WTC11 (cell line): ENCODE measurements around the gene EGFR. TPM values are rescaled to one million over a fixed set of nuclear protein-coding genes. Genes with fewer than 3 reads are reported as not detected.

Experiments
- ATAC-seq: fragments of 200-7000 bp; cut with Tn5 transposase; 2 replicates; pipeline ENCODE4 v1.10.0; 2021; ENCODE audit warnings: mild to moderate bottlenecking, moderate library complexity
- CTCF ChIA-PET: fragments of 300-600 bp; sonication (Branson Sonifier 250); formaldehyde crosslinking; loops from one replicate; lab custom pipeline; 2021; ENCODE audit warnings: antibody characterized with exemption; lab: Charles Lee
- POLR2A ChIA-PET: fragments of 350-600 bp; sonication (Branson Sonifier 250); formaldehyde crosslinking; loops from one replicate; lab custom pipeline; 2021; ENCODE audit warnings: antibody characterized with exemption; lab: Charles Lee
- DNase-seq: peaks from one replicate; pipeline ENCODE4 v3.0.0; 2021; ENCODE audit warnings: low spot score
- H3K27ac Mint-ChIP-seq: 2 replicates; pipeline ENCODE4 v1.8.0; 2021; ENCODE audit warnings: mixed read lengths
- H3K27me3 Mint-ChIP-seq: 2 replicates; pipeline ENCODE4 v1.8.0; 2021; ENCODE audit warnings: low read depth, mild to moderate bottlenecking, moderate library complexity, mixed read lengths
- H3K36me3 Mint-ChIP-seq: 2 replicates; pipeline ENCODE4 v1.8.0; 2021; ENCODE audit warnings: mixed read lengths
- H3K4me1 Mint-ChIP-seq: 2 replicates; pipeline ENCODE4 v1.8.0; 2022; ENCODE audit warnings: mixed read lengths
- H3K4me3 Mint-ChIP-seq: 2 replicates; pipeline ENCODE4 v1.8.0; 2021; ENCODE audit warnings: mild to moderate bottlenecking, moderate library complexity, mixed read lengths
- H3K9me3 Mint-ChIP-seq: 2 replicates; pipeline ENCODE4 v1.8.0; 2021; ENCODE audit warnings: mixed read lengths
- AR ChIP-seq: fragments of 250-450 bp; sonication (Bioruptor Pico); IDR thresholded peaks from 2 replicates; pipeline ENCODE4 v1.9.0; 2021; ENCODE audit warnings: mild to moderate bottlenecking
- ARID4B ChIP-seq: sonication (generic); formaldehyde crosslinking; IDR thresholded peaks from 2 replicates; pipeline ENCODE4 v1.8.0; 2023; ENCODE audit warnings: missing genetic modification reagents, mild to moderate bottlenecking, borderline replicate concordance
- ATF3 ChIP-seq: sonication (generic); formaldehyde crosslinking; conservative IDR thresholded peaks from 2 replicates; pipeline ENCODE4 v1.8.1; 2022; ENCODE audit warnings: mild to moderate bottlenecking, missing genetic modification reagents
- CDX4 ChIP-seq: fragments of 250-450 bp; sonication (Bioruptor Pico); IDR thresholded peaks from 2 replicates; pipeline ENCODE4 v1.9.0; 2021; ENCODE audit warnings: moderate library complexity, mild to moderate bottlenecking, inconsistent platforms, borderline replicate concordance
- ESRRA ChIP-seq: sonication (generic); formaldehyde crosslinking; IDR thresholded peaks from 2 replicates; pipeline ENCODE4 v1.8.1; 2022; ENCODE audit warnings: mild to moderate bottlenecking, missing genetic modification reagents, borderline replicate concordance
- KAT7 ChIP-seq: sonication (generic); formaldehyde crosslinking; IDR thresholded peaks from 2 replicates; pipeline ENCODE4 v1.8.1; 2023; ENCODE audit warnings: missing genetic modification reagents, mild to moderate bottlenecking, borderline replicate concordance
- MAX ChIP-seq: sonication (generic); formaldehyde crosslinking; IDR thresholded peaks from 2 replicates; pipeline ENCODE4 v1.8.0; 2022; ENCODE audit warnings: mild to moderate bottlenecking, missing genetic modification reagents
- NFE2L1 ChIP-seq: sonication (generic); formaldehyde crosslinking; IDR thresholded peaks from 2 replicates; pipeline ENCODE4 v1.8.1; 2023; ENCODE audit warnings: missing genetic modification reagents
- NR2C2 ChIP-seq: sonication (generic); formaldehyde crosslinking; IDR thresholded peaks from 2 replicates; pipeline ENCODE4 v1.8.0; 2022; ENCODE audit warnings: mild to moderate bottlenecking, missing genetic modification reagents
- SMAD4 ChIP-seq: sonication (generic); formaldehyde crosslinking; IDR thresholded peaks from 2 replicates; pipeline ENCODE4 v1.8.0; 2022; ENCODE audit warnings: mild to moderate bottlenecking, missing genetic modification reagents
- USF1 ChIP-seq: sonication (generic); formaldehyde crosslinking; IDR thresholded peaks from 2 replicates; pipeline ENCODE4 v1.8.0; 2022; ENCODE audit warnings: mild to moderate bottlenecking, missing genetic modification reagents
- USF2 ChIP-seq: sonication (generic); formaldehyde crosslinking; IDR thresholded peaks from 2 replicates; pipeline ENCODE4 v1.8.1; 2023; ENCODE audit warnings: mild to moderate bottlenecking, missing genetic modification reagents, moderate library complexity
- ZBTB43 ChIP-seq: sonication (generic); formaldehyde crosslinking; IDR thresholded peaks from 2 replicates; pipeline ENCODE4 v1.8.1; 2023; ENCODE audit warnings: mild to moderate bottlenecking, missing genetic modification reagents
- ZNF232 ChIP-seq: sonication (generic); formaldehyde crosslinking; IDR thresholded peaks from 2 replicates; pipeline ENCODE4 v1.8.0; 2022; ENCODE audit warnings: mild to moderate bottlenecking, missing genetic modification reagents
- ZNF263 ChIP-seq: sonication (generic); formaldehyde crosslinking; IDR thresholded peaks from 2 replicates; pipeline ENCODE4 v1.8.1; 2022; ENCODE audit warnings: low read depth, mild to moderate bottlenecking, moderate library complexity, missing genetic modification reagents
- ZNF281 ChIP-seq: sonication (generic); formaldehyde crosslinking; IDR thresholded peaks from 2 replicates; pipeline ENCODE4 v1.8.0; 2023; ENCODE audit warnings: mild to moderate bottlenecking, missing genetic modification reagents
- ZNF416 ChIP-seq: fragments of 250-450 bp; sonication (Bioruptor Pico); IDR thresholded peaks from 2 replicates; pipeline ENCODE4 v1.9.0; 2021; ENCODE audit warnings: mild to moderate bottlenecking, inconsistent platforms
- ZSCAN18 ChIP-seq: fragments of 250-450 bp; sonication (Bioruptor Pico); IDR thresholded peaks from 2 replicates; pipeline ENCODE4 v2.1.2; 2022; ENCODE audit warnings: mild to moderate bottlenecking, moderate library complexity
- total RNA-seq: library from RNA; stranded (reverse); gene quantifications from 3 replicates; pipeline ENCODE4 v1.2.3, GENCODE V29; 2021

Gene EGFR
- total RNA-seq, 1 experiment from 2014 or later: 5.9 TPM

GRCh38 chr7:55048221-55048859 lies 29.5 kb downstream of the EGFR start:
- no peaks in the 10 kb centered on the region; the same call in 1 of the 2 replicates for H3K27me3 Mint-ChIP-seq
- POLR2A ChIA-PET: no interaction called here
- DNase-seq (no peak), ATAC-seq (no peak)
- no peak overlapping the region for H3K4me3 Mint-ChIP-seq
- no peaks in the 10 kb centered on the region for H3K36me3 Mint-ChIP-seq
- CTCF ChIA-PET: no interaction called here
- H3K27ac Mint-ChIP-seq: no peak overlapping the region
- H3K9me3 Mint-ChIP-seq: no peaks in the 10 kb centered on the region
- peaks cover 13% of the 10 kb centered on the region for H3K4me1 Mint-ChIP-seq
- no peak for TF ChIP-seq ESRRA (CRISPR knock-in tag)
- no peak for TF ChIP-seq ZNF263 (CRISPR knock-in tag)
- no peak for TF ChIP-seq MAX (CRISPR knock-in tag)
- TF ChIP-seq NR2C2: no peak
- no peak for TF ChIP-seq USF1 (CRISPR knock-in tag)
- TF ChIP-seq ARID4B: no peak
- TF ChIP-seq ZNF232 (CRISPR knock-in tag): no peak
- TF ChIP-seq USF2 (CRISPR knock-in tag): no peak
- TF ChIP-seq NFE2L1: no peak
- no peak for TF ChIP-seq ZNF416 (CRISPR knock-in tag)
- TF ChIP-seq ZNF281: no peak
- TF ChIP-seq CDX4: no peak
- no peak for TF ChIP-seq ATF3 (CRISPR knock-in tag)
- TF ChIP-seq KAT7: no peak
- no peak for TF ChIP-seq SMAD4 (CRISPR knock-in tag)
- TF ChIP-seq AR (CRISPR knock-in tag): no peak
- TF ChIP-seq ZBTB43 (CRISPR knock-in tag): no peak
- TF ChIP-seq ZSCAN18 (CRISPR knock-in tag): no peak
